Inflammatory macrophage (primary cell): ENCODE results near the gene CTNNA2.

ENCODE experiments used
- DNase-seq, 2 donors: peaks; one replicate each; pipeline ENCODE4 v3.0.0-alpha.2; 2020 to 2022
- total RNA-seq, 18 experiments: gene quantifications; one replicate each; lab custom pipeline; 2026; ENCODE audit warnings: mixed read lengths in 6 of 18, inconsistent platforms in 2 of 18; lab: John Stamatoyannopoulos, UW

The CTNNA2 gene
- total RNA-seq = 0 to 0.97 (median 0) reads per million in 18 experiments

GRCh38 chr2:79512442-79513401 lies at the start of gene CTNNA2:
Gene CTNNA2, plus strand, starts transcription at chr2:79513051.
- DNase-seq = peak in 1 of 2 donors; percentile 36

GRCh38 chr2:79487399-79487798 lies 25.5 kb upstream of the CTNNA2 start:
- DNase-seq = no peak

- peak in 1 of 2 donors; percentile 27 for DNase-seq
Measured at GRCh38 chr2:79511320-79511951, 1.4 kb upstream of the CTNNA2 start.

GRCh38 chr2:79513711-79514110 lies 860 bp downstream of the CTNNA2 start:
- no peak for DNase-seq

- no peak for DNase-seq
Measured at GRCh38 chr2:79529636-79530035, 16.8 kb downstream of the CTNNA2 start.

GRCh38 chr2:79530443-79530842 lies 17.6 kb downstream of the CTNNA2 start:
- DNase-seq = no peak

- DNase-seq = no peak
Measured at GRCh38 chr2:79547568-79547967, 34.7 kb downstream of the CTNNA2 start.

GRCh38 chr2:79552653-79553052 lies 39.8 kb downstream of the CTNNA2 start:
- no peak for DNase-seq

GRCh38 chr2:79554899-79555298 lies 42.0 kb downstream of the CTNNA2 start:
- no peak for DNase-seq

- DNase-seq = no peak
Measured at GRCh38 chr2:79564065-79564464, 51.2 kb downstream of the CTNNA2 start.

GRCh38 chr2:79569048-79569447 lies 56.2 kb downstream of the CTNNA2 start:
- DNase-seq = no peak

GRCh38 chr2:79573895-79574674 lies 61.2 kb downstream of the CTNNA2 start:
- no peak for DNase-seq

- no peak for DNase-seq
Measured at GRCh38 chr2:79576451-79576850, 63.6 kb downstream of the CTNNA2 start.

GRCh38 chr2:79578952-79579351 lies 66.1 kb downstream of the CTNNA2 start:
- no peak for DNase-seq

GRCh38 chr2:79580175-79580574 lies 67.3 kb downstream of the CTNNA2 start:
- DNase-seq = no peak

GRCh38 chr2:79585701-79586433 lies 73.0 kb downstream of the CTNNA2 start:
- DNase-seq = no peak

GRCh38 chr2:79591281-79591680 lies 78.4 kb downstream of the CTNNA2 start:
- DNase-seq = no peak

- no peak for DNase-seq
Measured at GRCh38 chr2:79593237-79593867, 80.5 kb downstream of the CTNNA2 start.

- DNase-seq = no peak
Measured at GRCh38 chr2:79596403-79596802, 83.6 kb downstream of the CTNNA2 start.

GRCh38 chr2:79604748-79605147 lies 91.9 kb downstream of the CTNNA2 start:
- no peak for DNase-seq

GRCh38 chr2:79611448-79612016 lies 98.7 kb downstream of the CTNNA2 start:
- no peak for DNase-seq
